Endothelial cell (in vitro differentiated cells): ENCODE measurements around the gene RIMS4. TPM values are rescaled to one million over a fixed set of nuclear protein-coding genes. Genes with fewer than 3 reads are reported as not detected.

Experiments used
- DNase-seq: peaks from one replicate; pipeline ENCODE4 v3.0.0; 2021; ENCODE audit warnings: low spot score
- H3K27ac Mint-ChIP-seq: one replicate; pipeline ENCODE4 v1.8.0; 2021; ENCODE audit warnings: mixed read lengths, inconsistent platforms; ENCODE audit not compliant: unreplicated experiment
- H3K27me3 Mint-ChIP-seq: one replicate; pipeline ENCODE4 v1.8.0; 2021; ENCODE audit warnings: mild to moderate bottlenecking, moderate library complexity, mixed read lengths, inconsistent platforms; ENCODE audit not compliant: unreplicated experiment
- H3K36me3 Mint-ChIP-seq: one replicate; pipeline ENCODE4 v1.8.0; 2021; ENCODE audit warnings: mild to moderate bottlenecking, low read depth, mixed read lengths, inconsistent platforms; ENCODE audit not compliant: unreplicated experiment
- H3K4me1 Mint-ChIP-seq: one replicate; pipeline ENCODE4 v1.8.0; 2021; ENCODE audit warnings: mild to moderate bottlenecking, mixed read lengths, inconsistent platforms; ENCODE audit not compliant: unreplicated experiment
- H3K4me3 Mint-ChIP-seq: one replicate; pipeline ENCODE4 v1.8.0; 2021; ENCODE audit warnings: mild to moderate bottlenecking, mixed read lengths, inconsistent platforms; ENCODE audit not compliant: unreplicated experiment
- H3K9me3 Mint-ChIP-seq: one replicate; pipeline ENCODE4 v1.8.0; 2021; ENCODE audit warnings: mixed read lengths, inconsistent platforms; ENCODE audit not compliant: unreplicated experiment
- CTCF ChIP-seq: fragments of 200-600 bp; sonication (generic); IDR thresholded peaks from one replicate; pipeline ENCODE4 v1.5.0; 2021; ENCODE audit warnings: antibody characterized with exemption; ENCODE audit not compliant: unreplicated experiment
- total RNA-seq: library from RNA; stranded (reverse); fragmentation: NEBNext Ultra II Directional; extraction: Animal tissue kit (Norgen Biotek cat#: 25700); gene quantifications from one replicate; pipeline ENCODE4 v1.2.1, GENCODE V29; 2021; ENCODE audit not compliant: unreplicated experiment

The RIMS4 gene
- total RNA-seq, 1 donor from 2014 or later: 0.10 TPM

- Mint-ChIP-seq H3K4me3 (no peak overlapping the region), H3K27me3 (peaks cover 2% of the 10 kb centered on the region), H3K4me1 (no peaks in the 10 kb centered on the region), H3K9me3 (no peaks in the 10 kb centered on the region), H3K27ac (no peak overlapping the region), H3K36me3 (peaks cover 6% of the 10 kb centered on the region)
- TF ChIP-seq CTCF: no peak
- DNase-seq: no peak
Observed at GRCh38 chr20:44707018-44707579, 103.2 kb downstream of the RIMS4 start.

- no peak overlapping the region for H3K27ac Mint-ChIP-seq
- H3K4me1 Mint-ChIP-seq: no peaks in the 10 kb centered on the region
- DNase-seq: no peak
- TF ChIP-seq CTCF: no peak
- no peaks in the 10 kb centered on the region for H3K27me3 Mint-ChIP-seq
- no peak overlapping the region for H3K4me3 Mint-ChIP-seq
- H3K9me3 Mint-ChIP-seq: no peaks in the 10 kb centered on the region
- H3K36me3 Mint-ChIP-seq: peaks cover 6% of the 10 kb centered on the region
Observed at GRCh38 chr20:44706301-44707017, 103.9 kb downstream of the RIMS4 start.

- Mint-ChIP-seq H3K27me3 (no peaks in the 10 kb centered on the region), H3K4me1 (no peaks in the 10 kb centered on the region), H3K4me3 (no peak overlapping the region), H3K27ac (peak overlapping the region; percentile 3), H3K36me3 (peaks cover 6% of the 10 kb centered on the region), H3K9me3 (no peaks in the 10 kb centered on the region)
- no peak for DNase-seq
- TF ChIP-seq CTCF: no peak
Observed at GRCh38 chr20:44705364-44706094, 104.8 kb downstream of the RIMS4 start.

GRCh38 chr20:44704551-44704971 is 105.8 kb downstream of the RIMS4 start:
- no peak for TF ChIP-seq CTCF
- peaks cover 6% of the 10 kb centered on the region for H3K36me3 Mint-ChIP-seq
- DNase-seq: no peak
- no peaks in the 10 kb centered on the region for H3K27me3 Mint-ChIP-seq
- H3K4me3 Mint-ChIP-seq: no peak overlapping the region
- H3K27ac Mint-ChIP-seq: no peak overlapping the region
- no peaks in the 10 kb centered on the region for H3K4me1 Mint-ChIP-seq
- no peaks in the 10 kb centered on the region for H3K9me3 Mint-ChIP-seq
